Lung microvascular endothelial cell (primary cell): ENCODE data around the gene FBXO15. TPM values are rescaled to one million over a fixed set of nuclear protein-coding genes. Genes with fewer than 3 reads are reported as not detected.

Source experiments
- DNase-seq, 2 donors: peaks; one replicate each; pipeline versions ENCODE4 v3.0.0 to v3.0.0-alpha.2; 2010; ENCODE audit warnings: low read depth in 2 of 2
- total RNA-seq: library from RNA; depleted of rRNA; stranded (reverse); fragments of >200 nt; gene quantifications from 2 replicates; pipeline ENCODE4 v1.2.1, GENCODE V29; 2014

FBXO15 gene
- total RNA-seq = 0.20 and 0.22 TPM in 2 replicates

GRCh38 chr18:74147779-74148542 is at the start of gene FBXO15, which contains the start of gene TIMM21:
Gene FBXO15 (minus strand): TSS chr18:74147834. CDS start chr18:74147785, 49 bp downstream.
Gene TIMM21 (plus strand): TSS chr18:74148523. CDS start chr18:74148809, 286 bp downstream.
- DNase-seq = peak; percentile 98

DNA sequence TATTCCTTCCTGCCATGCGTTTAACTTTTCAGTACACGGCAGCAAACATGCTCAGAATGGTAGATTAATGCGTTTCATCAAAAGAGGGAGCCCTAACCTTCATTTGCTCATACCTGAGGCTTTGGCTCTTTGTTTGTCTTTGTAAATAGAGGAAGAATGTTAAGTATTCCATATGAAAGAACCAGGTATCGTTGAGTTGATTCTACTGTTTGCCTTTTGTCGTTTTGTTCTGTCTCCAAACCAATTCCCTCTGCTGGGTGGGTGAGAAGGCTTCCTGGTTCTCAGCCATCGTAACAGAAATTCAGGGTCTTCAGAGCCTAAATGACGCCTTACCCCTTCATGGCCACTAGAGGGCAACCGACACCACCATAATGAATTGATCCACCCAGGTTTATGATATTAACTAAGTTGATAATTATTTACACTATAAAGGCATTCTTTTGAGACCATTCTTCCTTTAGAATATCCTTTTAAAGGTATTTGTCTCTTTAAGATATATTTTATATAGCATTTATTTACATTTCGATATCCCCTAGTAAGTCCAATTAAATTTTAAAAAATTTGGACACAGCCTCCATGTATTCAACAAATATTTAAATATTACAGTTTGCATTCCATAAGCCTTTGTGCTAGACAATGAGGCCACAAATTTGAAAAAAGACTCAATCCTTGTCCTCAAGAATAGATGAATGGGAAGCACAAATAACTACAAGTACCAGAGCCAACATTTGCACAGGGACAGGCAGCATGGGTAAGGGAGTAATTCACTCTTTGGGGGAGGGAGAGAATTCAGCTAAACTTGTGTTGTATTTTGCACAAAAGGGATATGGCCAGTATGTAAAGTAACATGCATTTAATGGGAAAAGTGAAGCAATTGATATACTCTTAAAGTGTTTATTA is 48.8 kb upstream of the FBXO15 start:
- peak; percentile 72 to 80 for DNase-seq

DNA sequence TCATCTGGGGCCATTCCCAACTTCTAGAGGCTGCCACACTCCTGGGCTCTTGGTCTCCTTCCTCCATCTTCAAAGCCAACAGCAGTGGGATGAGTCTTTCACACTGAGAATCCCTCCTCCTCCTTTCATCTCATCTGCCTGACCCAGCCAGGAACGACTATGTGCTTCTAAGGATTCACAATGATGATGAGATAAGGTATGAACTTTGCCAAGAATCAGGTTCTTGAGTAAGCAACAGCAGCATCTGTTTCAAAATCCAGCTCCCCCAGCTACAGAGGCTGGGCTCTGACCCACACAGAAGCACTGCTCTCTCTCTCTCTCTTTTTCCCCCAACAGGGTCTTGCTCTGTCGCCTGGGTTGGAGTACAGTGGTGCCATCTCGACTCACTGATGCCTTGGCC is 47.1 kb upstream of the FBXO15 start:
- DNase-seq = no peak

- DNase-seq = no peak
Measured at GRCh38 chr18:74191577-74191976, 43.9 kb upstream of the FBXO15 start.

DNA sequence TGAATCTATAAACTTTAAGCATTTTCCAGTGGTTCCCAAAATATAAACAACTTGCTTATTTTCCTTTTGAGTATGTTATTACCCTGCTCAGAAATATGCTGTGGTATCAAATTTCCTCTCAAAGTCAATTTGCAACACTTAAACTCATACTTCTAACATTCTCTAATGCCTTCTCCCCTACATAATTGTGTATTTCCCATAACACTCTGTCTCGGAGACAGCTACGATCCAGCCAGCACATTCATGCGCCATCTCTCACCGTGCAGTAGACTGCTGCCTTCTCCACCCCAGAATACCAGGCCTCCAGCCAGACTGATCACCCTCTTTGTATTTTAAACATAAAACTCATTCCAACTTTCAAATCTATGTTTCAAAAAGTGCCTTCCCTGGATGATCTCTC is 42.5 kb upstream of the FBXO15 start:
- no peak for DNase-seq

DNA sequence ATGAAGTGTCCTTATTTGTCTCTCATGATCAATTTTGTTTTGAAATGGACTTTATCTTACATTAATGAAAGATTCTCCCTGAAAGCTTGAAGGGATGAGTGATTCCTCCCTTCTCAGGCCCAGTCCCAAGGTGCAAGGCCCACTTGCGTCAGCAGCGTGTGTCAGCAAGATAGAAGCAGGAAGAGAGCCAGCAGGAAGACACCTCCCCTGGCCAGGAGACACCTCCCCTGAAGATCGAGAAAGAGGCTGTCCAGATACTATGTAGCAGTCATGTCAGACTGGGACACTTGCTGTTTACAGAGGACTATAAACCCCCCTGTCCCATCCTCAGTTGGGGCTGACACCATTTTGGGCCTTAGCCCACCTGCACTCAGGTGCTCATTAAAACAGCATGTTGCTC is 39.0 kb upstream of the FBXO15 start:
- DNase-seq = no peak

DNA sequence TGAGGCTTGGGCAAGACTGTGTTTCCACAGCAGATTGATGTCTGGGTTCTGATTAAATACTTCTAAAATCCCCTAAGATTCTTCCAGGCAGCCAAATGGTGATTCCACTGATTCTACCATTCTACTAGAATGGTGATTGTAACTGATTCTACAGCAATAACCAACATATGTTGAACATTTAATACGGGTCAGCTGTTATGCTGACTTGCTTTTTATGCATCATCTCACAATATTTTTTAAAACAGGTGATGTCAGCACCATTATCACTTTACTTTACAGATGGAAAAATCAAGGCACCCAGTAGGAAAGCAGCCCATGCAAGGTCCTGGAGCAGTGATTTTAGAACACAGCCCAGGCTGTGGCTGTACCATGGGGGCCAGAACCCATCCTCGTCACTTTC is 38.2 kb upstream of the FBXO15 start:
- DNase-seq = no peak

DNA sequence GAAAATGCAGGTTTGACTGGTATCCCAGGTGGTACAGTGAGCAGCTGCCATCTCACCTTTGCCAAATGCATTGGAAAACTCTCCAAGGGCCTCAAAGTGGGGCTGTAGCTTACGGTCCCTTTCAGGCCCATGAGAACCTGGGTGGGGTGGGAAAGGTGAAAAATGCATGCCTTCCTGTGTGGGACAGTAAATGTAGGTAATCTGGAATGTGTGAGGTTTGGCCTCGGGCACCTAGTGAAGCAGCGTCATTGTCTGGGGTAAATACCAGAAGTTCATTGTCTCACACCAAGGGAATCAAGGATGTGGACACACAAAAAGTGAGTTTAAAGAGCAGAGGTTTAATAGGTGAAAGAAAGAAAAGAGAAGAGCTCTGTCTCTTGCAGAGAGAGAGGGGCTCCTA is 37.2 kb upstream of the FBXO15 start:
- DNase-seq = no peak

DNA sequence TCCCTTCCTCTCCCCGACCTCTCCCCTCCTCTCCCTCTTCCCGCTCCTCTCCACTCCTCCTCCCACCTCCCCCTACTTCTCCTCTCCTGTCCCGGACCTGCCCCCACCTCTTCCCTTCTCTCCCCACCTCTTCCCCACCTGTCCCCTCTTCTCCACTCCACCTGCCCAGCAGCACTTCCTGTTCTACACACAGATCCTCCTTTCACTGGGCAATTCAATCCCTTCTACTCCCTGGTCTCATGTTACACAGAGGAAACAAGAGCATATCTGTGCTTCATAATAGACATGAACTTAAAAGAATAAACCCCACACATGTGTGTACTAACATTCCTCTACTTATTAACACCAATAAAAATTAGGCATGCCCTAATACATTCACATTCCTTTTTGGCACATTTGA is 35.5 kb upstream of the FBXO15 start:
- no peak for DNase-seq

GRCh38 chr18:74182335-74182734 is 34.7 kb upstream of the FBXO15 start:
- no peak for DNase-seq

GRCh38 chr18:74179623-74180199 is 32.1 kb upstream of the FBXO15 start:
- no peak for DNase-seq

DNA sequence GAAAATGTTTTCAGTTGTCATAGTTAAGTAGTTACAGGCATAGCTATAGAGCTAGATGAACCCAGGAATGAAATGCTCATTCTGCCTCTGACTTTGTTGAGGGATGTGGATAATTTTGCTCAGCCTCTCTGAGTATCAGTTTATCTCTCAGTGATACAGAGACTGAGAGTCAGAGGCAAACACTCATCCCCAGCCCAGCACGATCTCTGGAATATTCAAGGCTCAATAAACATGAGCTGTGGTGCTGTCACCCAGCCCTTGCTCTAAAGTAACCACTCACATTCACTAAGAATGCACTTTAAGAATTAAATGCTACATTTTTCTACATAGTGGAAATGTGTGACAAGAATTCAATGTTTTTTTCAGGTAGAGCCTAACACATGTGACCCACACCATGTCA is 31.2 kb upstream of the FBXO15 start:
- no peak for DNase-seq

DNA sequence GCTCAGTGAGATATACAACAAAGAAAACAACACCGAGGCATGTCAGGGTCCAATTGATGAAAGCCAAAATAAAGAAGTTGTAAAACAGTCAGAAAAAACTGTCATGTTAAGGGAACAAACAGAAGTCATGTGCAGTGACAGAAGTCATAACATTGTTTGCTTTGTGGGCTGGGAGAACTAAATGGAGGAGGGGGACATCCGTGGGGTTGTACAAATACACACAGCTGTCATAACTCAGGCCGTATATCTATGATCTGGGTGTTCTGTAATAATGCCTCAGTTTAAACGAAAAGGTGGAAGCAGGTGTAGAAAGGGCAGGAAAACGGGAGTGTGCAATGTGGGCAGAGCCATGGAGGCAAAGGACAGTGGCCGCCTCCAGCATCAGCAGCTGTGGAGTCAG is 28.0 kb upstream of the FBXO15 start:
- no peak for DNase-seq

DNA sequence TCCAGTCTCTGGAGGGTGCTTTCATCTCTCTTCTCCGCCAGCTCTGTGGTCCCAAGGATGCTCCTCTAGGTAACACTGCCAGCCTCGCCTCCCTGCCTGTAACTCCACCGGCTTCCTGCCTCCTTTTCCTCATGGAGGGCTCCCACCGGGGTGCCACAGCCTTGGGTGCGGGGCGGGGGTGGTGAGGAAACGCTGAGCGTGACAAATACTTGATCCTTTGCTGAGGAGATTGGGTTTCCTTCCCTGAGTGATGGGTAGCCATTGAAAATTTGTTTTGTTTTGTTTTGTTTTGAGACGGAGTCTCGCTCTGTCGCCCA is 25.8 kb upstream of the FBXO15 start:
- no peak for DNase-seq

- no peak for DNase-seq
Measured at GRCh38 chr18:74172697-74173433, 25.2 kb upstream of the FBXO15 start.

GRCh38 chr18:74171910-74172606 is 24.4 kb upstream of the FBXO15 start:
- DNase-seq = no peak

GRCh38 chr18:74166386-74166785 is 18.8 kb upstream of the FBXO15 start:
- DNase-seq = no peak

DNA sequence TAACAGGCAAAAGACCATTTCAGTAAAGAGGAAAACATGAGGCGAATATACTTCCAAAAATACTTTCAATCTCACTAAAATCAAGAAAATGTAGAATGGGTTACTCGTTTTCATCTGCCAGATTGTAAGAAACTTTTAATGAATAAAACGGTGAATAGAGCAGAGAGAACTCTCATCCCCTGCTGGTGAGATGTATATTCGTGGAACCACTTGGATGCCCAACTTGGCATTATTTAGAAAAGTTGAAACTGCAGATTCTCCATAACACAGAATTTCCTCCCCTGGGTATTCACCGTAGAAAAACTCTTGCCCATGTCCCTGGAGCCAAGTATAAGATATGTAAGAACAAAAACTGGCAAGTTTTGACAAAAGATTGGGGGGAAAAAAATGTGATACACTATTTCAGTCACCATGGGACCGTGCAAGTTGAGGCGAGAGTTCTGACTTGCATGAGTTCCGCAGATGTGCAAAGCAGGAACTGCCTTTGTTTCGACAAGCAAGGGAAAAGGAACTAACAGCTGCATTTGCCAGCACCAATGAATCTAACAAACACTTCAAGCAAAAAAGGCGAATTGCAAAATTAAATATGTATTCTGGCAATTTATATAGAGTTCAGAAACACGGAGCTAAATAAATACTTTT is 15.5 kb upstream of the FBXO15 start:
- no peak for DNase-seq

GRCh38 chr18:74155276-74155675 is 7.6 kb upstream of the FBXO15 start:
- no peak for DNase-seq

- no peak for DNase-seq
Measured at GRCh38 chr18:74154716-74155115, 7.1 kb upstream of the FBXO15 start.

GRCh38 chr18:74153793-74154192 is 6.2 kb upstream of the FBXO15 start:
- DNase-seq = no peak
